Measurements from ENCODE around the gene TIAM1.

TIAM1 gene, protein sequence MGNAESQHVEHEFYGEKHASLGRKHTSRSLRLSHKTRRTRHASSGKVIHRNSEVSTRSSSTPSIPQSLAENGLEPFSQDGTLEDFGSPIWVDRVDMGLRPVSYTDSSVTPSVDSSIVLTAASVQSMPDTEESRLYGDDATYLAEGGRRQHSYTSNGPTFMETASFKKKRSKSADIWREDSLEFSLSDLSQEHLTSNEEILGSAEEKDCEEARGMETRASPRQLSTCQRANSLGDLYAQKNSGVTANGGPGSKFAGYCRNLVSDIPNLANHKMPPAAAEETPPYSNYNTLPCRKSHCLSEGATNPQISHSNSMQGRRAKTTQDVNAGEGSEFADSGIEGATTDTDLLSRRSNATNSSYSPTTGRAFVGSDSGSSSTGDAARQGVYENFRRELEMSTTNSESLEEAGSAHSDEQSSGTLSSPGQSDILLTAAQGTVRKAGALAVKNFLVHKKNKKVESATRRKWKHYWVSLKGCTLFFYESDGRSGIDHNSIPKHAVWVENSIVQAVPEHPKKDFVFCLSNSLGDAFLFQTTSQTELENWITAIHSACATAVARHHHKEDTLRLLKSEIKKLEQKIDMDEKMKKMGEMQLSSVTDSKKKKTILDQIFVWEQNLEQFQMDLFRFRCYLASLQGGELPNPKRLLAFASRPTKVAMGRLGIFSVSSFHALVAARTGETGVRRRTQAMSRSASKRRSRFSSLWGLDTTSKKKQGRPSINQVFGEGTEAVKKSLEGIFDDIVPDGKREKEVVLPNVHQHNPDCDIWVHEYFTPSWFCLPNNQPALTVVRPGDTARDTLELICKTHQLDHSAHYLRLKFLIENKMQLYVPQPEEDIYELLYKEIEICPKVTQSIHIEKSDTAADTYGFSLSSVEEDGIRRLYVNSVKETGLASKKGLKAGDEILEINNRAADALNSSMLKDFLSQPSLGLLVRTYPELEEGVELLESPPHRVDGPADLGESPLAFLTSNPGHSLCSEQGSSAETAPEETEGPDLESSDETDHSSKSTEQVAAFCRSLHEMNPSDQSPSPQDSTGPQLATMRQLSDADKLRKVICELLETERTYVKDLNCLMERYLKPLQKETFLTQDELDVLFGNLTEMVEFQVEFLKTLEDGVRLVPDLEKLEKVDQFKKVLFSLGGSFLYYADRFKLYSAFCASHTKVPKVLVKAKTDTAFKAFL (N-terminal part only)

DNA sequence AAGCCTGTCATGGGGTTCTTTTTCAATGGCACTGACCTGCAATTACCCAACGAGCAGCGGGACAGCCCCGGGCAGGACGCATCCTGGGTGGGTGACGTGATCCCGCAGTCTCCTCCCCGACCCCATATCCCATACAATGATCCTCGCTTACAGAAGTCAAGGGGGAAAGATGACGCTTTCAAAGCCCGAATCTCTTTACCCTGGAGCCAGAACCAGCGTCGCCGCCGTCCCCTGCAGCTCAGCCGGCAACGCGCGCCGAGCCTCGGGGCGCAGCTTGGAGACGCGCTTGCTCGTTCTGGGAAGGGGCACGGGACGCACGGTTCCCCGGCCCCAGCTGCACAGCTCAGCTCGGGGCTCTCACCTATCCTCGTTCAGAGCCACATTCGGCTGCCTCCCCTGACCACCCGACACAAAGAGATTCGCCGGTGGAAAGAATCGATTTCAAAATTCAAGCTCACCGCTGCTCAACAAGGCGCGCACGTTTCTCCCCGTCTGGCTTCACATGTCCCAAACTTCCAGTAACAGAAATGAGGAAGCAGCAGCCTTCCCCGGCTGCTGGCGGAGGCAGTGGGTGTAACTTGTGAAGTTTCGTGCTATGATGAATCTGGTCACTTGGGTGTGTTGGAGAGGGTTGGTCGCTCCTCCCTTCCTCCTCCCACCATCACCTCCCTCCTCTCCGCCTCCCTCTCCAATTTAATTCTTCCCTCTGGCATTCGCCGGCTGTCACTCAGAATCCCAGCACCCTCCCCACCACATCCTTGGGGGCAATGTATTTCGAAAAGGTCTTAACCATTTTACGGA is at the start of gene TIAM1:
TIAM1 (minus strand) TSS at position 582 of the 801 bp plus-strand sequence. CDS start 77,289 bp downstream, outside the sequence.
- Histone ChIP-seq H3K27me3 (ENCODE audit: control insufficient read depth in 2 of 2, insufficient read depth in 2 of 2, low read length in 2 of 2) (peaks cover 8% of the 10 kb centered on the region in 2 donors), H3K4me1 (ENCODE audit: control insufficient read depth in 2 of 2, insufficient read depth in 2 of 2, low read length in 2 of 2) (no peaks in the 10 kb centered on the region), H3K4me3 (ENCODE audit: low read length in 2 of 2) (peak within 1 kb of the TSS; percentile 47 to 65), H3K36me3 (ENCODE audit: control insufficient read depth in 2 of 2, insufficient read depth in 2 of 2, low read length in 2 of 2) (no peaks in the 10 kb centered on the region), H3K9ac (ENCODE audit: low read depth in 1 of 2, low read length in 2 of 2) (peak within 1 kb of the TSS in 1 of 2 donors; percentile 15), H3K9me3 (ENCODE audit: control insufficient read depth in 2 of 2, low read length in 2 of 2) (no peaks in the 10 kb centered on the region), H3K27ac (ENCODE audit: low read depth in 2 of 2, low read length in 2 of 2) (no peak within 1 kb of the TSS)

DNA sequence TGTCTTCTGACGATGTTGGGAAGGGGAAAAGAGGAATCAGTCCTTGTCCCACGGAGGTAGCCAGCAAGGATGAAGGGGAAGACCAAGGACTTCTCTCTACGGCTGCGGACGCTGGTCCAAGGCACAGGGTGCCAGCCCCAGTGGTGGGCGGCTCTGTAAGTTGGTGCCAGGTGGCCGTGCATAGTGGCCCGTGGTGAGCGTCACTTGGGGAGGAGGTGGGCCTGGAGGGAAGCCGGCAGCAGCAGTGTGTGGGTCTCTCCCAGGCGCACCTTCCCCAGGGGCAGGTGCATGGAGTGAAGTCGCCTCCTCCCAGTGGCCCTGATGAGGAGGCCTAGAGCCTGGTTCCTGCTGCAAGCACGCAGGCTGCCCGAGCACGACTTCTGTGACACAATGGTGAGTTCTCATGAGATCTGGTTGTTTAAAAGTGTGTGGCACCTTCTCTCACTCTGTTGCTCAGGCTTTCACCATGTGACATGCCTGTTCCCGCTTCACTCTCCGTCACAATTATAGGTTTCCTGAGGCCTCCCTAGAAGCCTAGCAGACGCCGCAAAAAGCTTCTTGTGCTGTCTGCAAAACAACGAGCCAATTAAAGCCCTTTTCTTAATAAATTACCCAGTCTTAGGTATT is 43.6 kb upstream of the TIAM1 start:
- Histone ChIP-seq H3K27ac (ENCODE audit: low read depth in 2 of 2, low read length in 2 of 2) (no peak overlapping the region), H3K4me3 (ENCODE audit: low read length in 2 of 2) (no peak overlapping the region), H3K36me3 (ENCODE audit: control insufficient read depth in 2 of 2, insufficient read depth in 2 of 2, low read length in 2 of 2) (no peaks in the 10 kb centered on the region), H3K9ac (ENCODE audit: low read depth in 1 of 2, low read length in 2 of 2) (no peak overlapping the region), H3K4me1 (ENCODE audit: control insufficient read depth in 2 of 2, insufficient read depth in 2 of 2, low read length in 2 of 2) (no peaks in the 10 kb centered on the region), H3K9me3 (ENCODE audit: control insufficient read depth in 2 of 2, low read length in 2 of 2) (no peaks in the 10 kb centered on the region), H3K27me3 (ENCODE audit: control insufficient read depth in 2 of 2, insufficient read depth in 2 of 2, low read length in 2 of 2) (no peaks in the 10 kb centered on the region)

DNA sequence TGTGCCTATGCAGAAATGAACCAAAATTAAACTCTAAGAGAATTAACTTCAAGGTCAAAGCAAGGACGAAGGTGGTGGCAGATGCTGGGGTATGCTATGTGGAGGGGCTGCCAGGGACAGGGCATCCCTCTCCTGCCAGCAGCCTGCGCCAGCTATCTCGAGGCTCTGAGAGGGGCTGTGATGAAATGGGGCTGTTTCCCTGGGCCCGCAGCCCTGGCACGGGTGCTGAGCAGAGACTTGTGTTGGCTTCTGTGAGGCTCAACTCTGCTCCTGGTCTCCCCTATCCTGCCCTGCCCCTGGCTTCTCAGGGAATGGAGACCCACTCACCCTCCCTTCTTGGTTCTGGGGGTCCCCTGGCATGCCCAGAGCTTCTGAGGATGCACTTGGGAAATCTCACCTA is 41.9 kb upstream of the TIAM1 start:
- Histone ChIP-seq H3K4me3 (ENCODE audit: low read length in 2 of 2) (no peak overlapping the region), H3K9ac (ENCODE audit: low read depth in 1 of 2, low read length in 2 of 2) (no peak overlapping the region), H3K27ac (ENCODE audit: low read depth in 2 of 2, low read length in 2 of 2) (no peak overlapping the region), H3K9me3 (ENCODE audit: control insufficient read depth in 2 of 2, low read length in 2 of 2) (no peaks in the 10 kb centered on the region), H3K4me1 (ENCODE audit: control insufficient read depth in 2 of 2, insufficient read depth in 2 of 2, low read length in 2 of 2) (no peaks in the 10 kb centered on the region), H3K36me3 (ENCODE audit: control insufficient read depth in 2 of 2, insufficient read depth in 2 of 2, low read length in 2 of 2) (no peaks in the 10 kb centered on the region), H3K27me3 (ENCODE audit: control insufficient read depth in 2 of 2, insufficient read depth in 2 of 2, low read length in 2 of 2) (no peaks in the 10 kb centered on the region)

DNA sequence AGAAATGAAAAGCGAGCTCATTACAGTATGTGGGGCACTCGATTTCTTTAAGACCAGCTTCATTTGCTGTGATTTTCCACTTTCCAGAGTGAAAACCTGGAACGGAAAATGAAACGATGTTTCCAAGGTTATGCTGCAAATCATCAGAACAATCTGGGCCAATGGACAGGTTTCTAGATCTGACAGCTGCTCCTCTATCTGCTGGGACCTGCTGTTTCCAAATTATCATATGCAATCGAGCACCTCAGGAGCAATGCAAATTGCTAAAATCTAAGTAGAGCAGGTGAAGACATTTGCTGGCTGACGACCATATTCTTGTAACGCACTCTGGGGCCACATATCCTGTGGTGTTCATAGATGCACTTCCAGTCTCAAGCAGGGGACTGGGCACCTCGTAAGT is 39.7 kb upstream of the TIAM1 start:
- no peak overlapping the region for H3K9ac ChIP-seq (ENCODE audit: low read depth in 1 of 2, low read length in 2 of 2)
- no peaks in the 10 kb centered on the region for H3K27me3 ChIP-seq (ENCODE audit: control insufficient read depth in 2 of 2, insufficient read depth in 2 of 2, low read length in 2 of 2)
- H3K4me3 ChIP-seq (ENCODE audit: low read length in 2 of 2), result no peak overlapping the region
- no peaks in the 10 kb centered on the region for H3K36me3 ChIP-seq (ENCODE audit: control insufficient read depth in 2 of 2, insufficient read depth in 2 of 2, low read length in 2 of 2)
- no peaks in the 10 kb centered on the region for H3K4me1 ChIP-seq (ENCODE audit: control insufficient read depth in 2 of 2, insufficient read depth in 2 of 2, low read length in 2 of 2)
- no peaks in the 10 kb centered on the region for H3K9me3 ChIP-seq (ENCODE audit: control insufficient read depth in 2 of 2, low read length in 2 of 2)
- no peak overlapping the region for H3K27ac ChIP-seq (ENCODE audit: low read depth in 2 of 2, low read length in 2 of 2)

DNA sequence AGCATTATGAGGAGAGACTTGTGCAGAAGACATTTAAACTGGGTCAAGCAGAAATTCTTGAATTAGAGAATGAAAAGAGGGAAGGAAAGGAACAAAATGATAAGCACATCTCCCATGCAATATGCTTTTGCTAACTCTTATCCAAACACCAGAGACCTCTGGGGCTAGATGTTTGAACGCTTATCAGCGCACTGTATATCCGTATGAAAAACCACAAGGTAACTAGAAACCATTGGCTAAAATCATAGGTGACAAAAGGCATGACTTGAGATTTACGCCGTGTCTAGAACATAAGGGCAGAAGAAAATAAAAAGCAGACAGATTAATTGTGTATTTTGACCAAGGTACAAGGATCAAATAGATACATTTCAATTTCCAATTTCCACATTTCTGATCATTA is 38.0 kb upstream of the TIAM1 start:
- H3K27ac ChIP-seq (ENCODE audit: low read depth in 2 of 2, low read length in 2 of 2), result no peak overlapping the region
- no peaks in the 10 kb centered on the region for H3K4me1 ChIP-seq (ENCODE audit: control insufficient read depth in 2 of 2, insufficient read depth in 2 of 2, low read length in 2 of 2)
- no peaks in the 10 kb centered on the region for H3K9me3 ChIP-seq (ENCODE audit: control insufficient read depth in 2 of 2, low read length in 2 of 2)
- H3K36me3 ChIP-seq (ENCODE audit: control insufficient read depth in 2 of 2, insufficient read depth in 2 of 2, low read length in 2 of 2), result no peaks in the 10 kb centered on the region
- no peak overlapping the region for H3K9ac ChIP-seq (ENCODE audit: low read depth in 1 of 2, low read length in 2 of 2)
- no peaks in the 10 kb centered on the region for H3K27me3 ChIP-seq (ENCODE audit: control insufficient read depth in 2 of 2, insufficient read depth in 2 of 2, low read length in 2 of 2)
- no peak overlapping the region for H3K4me3 ChIP-seq (ENCODE audit: low read length in 2 of 2)

DNA sequence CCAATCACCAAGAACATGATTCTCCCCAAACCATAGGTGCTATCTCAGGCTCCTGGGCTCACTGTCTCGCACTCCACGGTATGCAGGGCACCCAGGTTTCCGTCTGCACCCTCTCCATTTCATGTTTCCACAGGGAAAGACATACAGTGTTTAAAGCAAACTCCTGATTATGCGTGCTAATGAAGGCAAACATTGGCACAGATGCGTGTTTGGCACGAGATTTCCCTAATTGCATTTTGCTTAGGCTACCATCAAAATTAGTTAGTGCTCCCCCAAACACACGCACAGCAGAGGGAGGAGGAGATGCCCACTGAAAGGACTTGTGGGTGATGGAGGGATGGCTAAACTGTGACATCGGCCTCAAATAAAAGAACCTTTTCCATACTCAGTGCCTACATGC is 32.2 kb upstream of the TIAM1 start:
- Histone ChIP-seq H3K36me3 (ENCODE audit: control insufficient read depth in 2 of 2, insufficient read depth in 2 of 2, low read length in 2 of 2) (no peaks in the 10 kb centered on the region), H3K4me1 (ENCODE audit: control insufficient read depth in 2 of 2, insufficient read depth in 2 of 2, low read length in 2 of 2) (no peaks in the 10 kb centered on the region), H3K4me3 (ENCODE audit: low read length in 2 of 2) (no peak overlapping the region), H3K9ac (ENCODE audit: low read depth in 1 of 2, low read length in 2 of 2) (no peak overlapping the region), H3K27ac (ENCODE audit: low read depth in 2 of 2, low read length in 2 of 2) (no peak overlapping the region), H3K27me3 (ENCODE audit: control insufficient read depth in 2 of 2, insufficient read depth in 2 of 2, low read length in 2 of 2) (no peaks in the 10 kb centered on the region), H3K9me3 (ENCODE audit: control insufficient read depth in 2 of 2, low read length in 2 of 2) (no peaks in the 10 kb centered on the region)

DNA sequence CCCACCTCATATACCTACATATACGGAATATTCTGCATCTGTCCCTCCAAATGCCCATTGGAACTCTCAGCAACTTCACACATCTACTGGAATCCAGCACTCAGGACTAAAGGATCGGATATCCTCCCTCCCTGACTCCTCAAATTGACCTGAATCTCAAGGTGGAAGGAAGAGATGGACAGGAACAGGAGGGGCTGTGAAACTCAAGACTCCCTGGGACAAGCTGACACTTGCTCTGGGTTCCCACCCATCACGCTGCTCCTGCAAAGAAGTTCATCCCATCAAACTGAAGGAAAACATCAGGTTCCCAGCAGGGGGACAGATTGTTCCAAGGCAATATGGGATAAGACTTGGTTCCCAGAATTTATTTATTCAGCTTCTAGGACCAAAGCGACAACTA is 30.3 kb upstream of the TIAM1 start:
- H3K9ac ChIP-seq (ENCODE audit: low read depth in 1 of 2, low read length in 2 of 2), result no peak overlapping the region
- no peaks in the 10 kb centered on the region for H3K4me1 ChIP-seq (ENCODE audit: control insufficient read depth in 2 of 2, insufficient read depth in 2 of 2, low read length in 2 of 2)
- H3K27me3 ChIP-seq (ENCODE audit: control insufficient read depth in 2 of 2, insufficient read depth in 2 of 2, low read length in 2 of 2), result no peaks in the 10 kb centered on the region
- no peaks in the 10 kb centered on the region for H3K36me3 ChIP-seq (ENCODE audit: control insufficient read depth in 2 of 2, insufficient read depth in 2 of 2, low read length in 2 of 2)
- no peaks in the 10 kb centered on the region for H3K9me3 ChIP-seq (ENCODE audit: control insufficient read depth in 2 of 2, low read length in 2 of 2)
- no peak overlapping the region for H3K27ac ChIP-seq (ENCODE audit: low read depth in 2 of 2, low read length in 2 of 2)
- no peak overlapping the region for H3K4me3 ChIP-seq (ENCODE audit: low read length in 2 of 2)

DNA sequence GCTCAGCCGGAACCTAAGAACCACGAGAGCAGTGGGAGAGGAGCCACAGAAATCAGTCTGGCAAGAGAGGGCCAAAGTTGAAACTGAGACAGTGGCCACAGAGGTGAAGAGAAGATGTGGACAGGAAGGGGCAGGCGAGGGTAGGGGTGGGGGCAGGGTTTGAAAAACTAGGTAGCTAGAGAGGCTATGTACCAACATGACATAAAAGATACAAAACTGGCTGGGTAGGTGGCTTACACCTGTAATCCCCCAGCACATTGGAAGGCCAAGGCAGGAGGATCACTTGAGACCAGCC is 28.4 kb upstream of the TIAM1 start:
- H3K9ac ChIP-seq (ENCODE audit: low read depth in 1 of 2, low read length in 2 of 2), result no peak overlapping the region
- H3K27ac ChIP-seq (ENCODE audit: low read depth in 2 of 2, low read length in 2 of 2), result no peak overlapping the region
- H3K4me1 ChIP-seq (ENCODE audit: control insufficient read depth in 2 of 2, insufficient read depth in 2 of 2, low read length in 2 of 2), result no peaks in the 10 kb centered on the region
- H3K4me3 ChIP-seq (ENCODE audit: low read length in 2 of 2), result no peak overlapping the region
- no peaks in the 10 kb centered on the region for H3K36me3 ChIP-seq (ENCODE audit: control insufficient read depth in 2 of 2, insufficient read depth in 2 of 2, low read length in 2 of 2)
- no peaks in the 10 kb centered on the region for H3K27me3 ChIP-seq (ENCODE audit: control insufficient read depth in 2 of 2, insufficient read depth in 2 of 2, low read length in 2 of 2)
- H3K9me3 ChIP-seq (ENCODE audit: control insufficient read depth in 2 of 2, low read length in 2 of 2), result no peaks in the 10 kb centered on the region

DNA sequence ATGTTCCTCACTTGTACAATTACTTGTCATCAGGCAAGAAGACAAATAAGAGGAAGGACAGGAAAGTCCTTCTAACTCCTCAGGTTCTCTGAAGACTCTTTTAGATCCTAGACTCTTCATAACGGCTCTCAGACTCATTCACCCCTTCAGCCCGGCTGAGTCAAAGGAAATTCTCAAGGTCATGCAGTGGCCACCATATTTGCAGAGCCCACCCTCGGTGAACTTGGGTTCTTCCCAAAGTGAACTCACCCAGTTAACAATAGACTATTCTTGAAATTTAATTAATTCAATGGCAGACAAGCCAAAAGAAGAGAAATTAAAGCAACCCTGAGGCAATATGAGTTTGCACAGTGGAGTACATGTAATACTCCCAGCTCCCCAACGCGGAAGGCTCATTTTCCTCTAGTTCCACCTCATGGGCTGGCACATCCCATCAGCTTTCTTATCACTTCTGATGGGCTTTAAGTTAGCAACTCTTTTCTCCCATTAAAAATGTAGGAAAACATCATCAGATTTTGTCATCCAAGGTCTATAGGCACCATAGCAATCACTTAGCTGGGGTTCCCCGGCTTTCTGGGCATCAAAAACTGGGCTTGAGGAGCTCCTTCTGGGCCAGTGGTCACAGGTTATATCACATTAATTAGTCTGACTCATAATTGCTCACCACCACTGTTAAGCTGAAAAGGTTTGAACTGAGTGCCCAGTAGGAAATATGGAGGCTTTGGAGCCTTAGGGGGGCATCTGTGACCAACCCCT is 27.8 kb upstream of the TIAM1 start:
- Histone ChIP-seq H3K9ac (ENCODE audit: low read depth in 1 of 2, low read length in 2 of 2) (no peak overlapping the region), H3K27me3 (ENCODE audit: control insufficient read depth in 2 of 2, insufficient read depth in 2 of 2, low read length in 2 of 2) (no peaks in the 10 kb centered on the region), H3K36me3 (ENCODE audit: control insufficient read depth in 2 of 2, insufficient read depth in 2 of 2, low read length in 2 of 2) (no peaks in the 10 kb centered on the region), H3K9me3 (ENCODE audit: control insufficient read depth in 2 of 2, low read length in 2 of 2) (no peaks in the 10 kb centered on the region), H3K27ac (ENCODE audit: low read depth in 2 of 2, low read length in 2 of 2) (no peak overlapping the region), H3K4me1 (ENCODE audit: control insufficient read depth in 2 of 2, insufficient read depth in 2 of 2, low read length in 2 of 2) (no peaks in the 10 kb centered on the region), H3K4me3 (ENCODE audit: low read length in 2 of 2) (no peak overlapping the region)
